Measurements from ENCODE around the gene MOAP1. TPM values are rescaled to one million over a fixed set of nuclear protein-coding genes. Genes with fewer than 3 reads are reported as not detected.

MOAP1 gene
- total and polyA plus RNA-seq, 2 of the 8 experiments (the other 6 are each of a cell fraction or from before 2014, with no cell fraction given), result 18.3 to 20.1 TPM

DNA sequence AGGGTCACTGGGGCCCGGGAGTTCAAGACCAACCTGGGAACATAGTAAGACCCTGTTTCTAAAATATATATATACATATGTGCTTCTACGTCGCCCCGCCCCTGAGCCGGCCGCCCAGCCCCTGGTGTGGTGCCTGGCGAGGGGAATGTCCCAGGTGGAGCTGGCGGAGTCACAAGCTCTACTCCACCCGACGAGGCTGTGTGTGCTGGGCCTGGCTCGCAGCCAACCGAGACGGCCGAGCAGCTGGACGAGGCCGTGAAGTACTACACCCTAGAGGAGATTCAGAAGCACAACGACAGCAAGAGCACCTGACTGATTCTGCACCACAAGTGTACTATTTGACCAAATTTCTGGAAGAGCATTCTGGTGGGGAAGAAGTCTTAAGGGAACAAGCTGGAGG, 46.8 kb downstream of the MOAP1 start:
- Histone ChIP-seq H3K79me2 (ENCODE audit: control insufficient read depth in 1 of 2, insufficient read depth in 2 of 2, low read length in 2 of 2) (no peaks in the 10 kb centered on the region), H3K4me2 (ENCODE audit: insufficient read depth in 1 of 2, low read depth in 2 of 2, low read length in 2 of 2) (no peak overlapping the region), H3K9ac (replicated peaks in 1 of 4; ENCODE audit: extremely low read depth in 1 of 4, low read depth in 3 of 4, low read length in 3 of 4) (no peak overlapping the region), H2BK120ac (replicated peaks; ENCODE audit: low read depth, low read length) (no peak overlapping the region), H3K23me2 (ENCODE audit: low read depth, low read length) (no peaks in the 10 kb centered on the region), H2BK15ac (ENCODE audit: low read length) (no peak overlapping the region), H3K4ac (replicated peaks; ENCODE audit: insufficient read length, low read depth, low read length) (no peak overlapping the region), H3K56ac (replicated peaks; ENCODE audit: insufficient read length, low read depth, low read length) (no peak overlapping the region), H4K91ac (replicated peaks; ENCODE audit: insufficient read length, low read length) (no peak overlapping the region), H2AFZ (ENCODE audit: low read length) (no peak overlapping the region), H3K79me1 (ENCODE audit: low read depth, low read length) (no peaks in the 10 kb centered on the region), H4K8ac (ENCODE audit: extremely low read depth, insufficient read depth, low read length) (no peak overlapping the region), H4K5ac (ENCODE audit: insufficient read length, low read depth, low read length) (no peak overlapping the region), H3K23ac (ENCODE audit: insufficient read length) (no peak overlapping the region), H3K14ac (ENCODE audit: insufficient read length) (no peak overlapping the region), H3K9me3 (ENCODE audit: insufficient read depth in 2 of 2, low read depth in 1 of 2, low read length in 1 of 2) (no peaks in the 10 kb centered on the region), H3K18ac (ENCODE audit: extremely low read depth, low read length) (no peak overlapping the region), H2BK20ac (ENCODE audit: low read length) (no peak overlapping the region), H2AK5ac (ENCODE audit: low read depth, low read length) (no peak overlapping the region), H3K36me3 (ENCODE audit: control insufficient read depth in 2 of 4, insufficient read depth in 4 of 4, low read length in 3 of 4) (no peaks in the 10 kb centered on the region), H2BK12ac (ENCODE audit: low read depth, low read length) (no peak overlapping the region), H3K4me3 (ENCODE audit: extremely low read depth in 1 of 4, insufficient read depth in 2 of 4, low read depth in 3 of 4, low read length in 4 of 4) (no peak overlapping the region), H3K27me3 (replicated peaks in 1 of 4; ENCODE audit: control insufficient read depth in 3 of 4, extremely low read depth in 1 of 4, insufficient read depth in 3 of 4, low read length in 3 of 4) (no peaks in the 10 kb centered on the region), H3K27ac (ENCODE audit: low read depth, low read length) (no peak overlapping the region), H4K20me1 (replicated peaks in 1 of 2; ENCODE audit: control insufficient read depth in 1 of 2, insufficient read depth in 2 of 2, low read length in 2 of 2) (no peaks in the 10 kb centered on the region), H2BK5ac (ENCODE audit: low read depth, low read length) (no peak overlapping the region), H3K4me1 (replicated peaks in 1 of 4; ENCODE audit: control insufficient read depth in 3 of 4, insufficient read depth in 4 of 4, low read length in 3 of 4) (no peaks in the 10 kb centered on the region)
- CTCF ChIA-PET (ENCODE audit: partially characterized antibody), result interaction anchor here (0.5 to 7.8 kb wide), 13 partner anchors 11 to 1082 kb away, joined by 3 to 68 read pairs (median 4); partner anchors contain the start of gene ITPK1
- POLR2A ChIA-PET (ENCODE audit: partially characterized antibody), result interaction anchor here (0.6 to 0.9 kb wide), 3 partner anchors 24 to 71 kb away, joined by 3 to 4 read pairs (median 3); no protein-coding TSS in a partner anchor
- WGBS, 2 experiments (ENCODE audit: extremely low coverage in 1 of 2, insufficient coverage in 1 of 2, insufficient read length in 1 of 2, insufficient replicate concordance in 2 of 2, low coverage in 1 of 2, low lambda C conversion rate in 2 of 2, missing lambda C conversion rate in 1 of 2), result 91% methylated on average over 12 of the region's 17 CpGs; no CpG with 5 or more reads in 1 of the 2 experiments
- no peak for DNase-seq (ENCODE audit: low read depth in 1 of 2, low spot score in 2 of 2)
- no peak for FAIRE-seq
- TF ChIP-seq NANOG (IDR thresholded peaks at IDR 0.05; ENCODE audit: insufficient read depth, low read depth, low read length, poor library complexity, severe bottlenecking) (no peak), SP2 (IDR thresholded peaks at IDR 0.05; ENCODE audit: low read length) (no peak), SP1 (IDR thresholded peaks at IDR 0.05; ENCODE audit: low read depth, low read length) (no peak), ASH2L (IDR thresholded peaks at IDR 0.05; ENCODE audit: low read length) (no peak), TCF12 (IDR thresholded peaks at IDR 0.05; ENCODE audit: low read depth, low read length) (no peak), RAD21 (IDR thresholded peaks at IDR 0.05 in 1 of 2, conservative IDR thresholded peaks at IDR 0.05 in 1 of 2; ENCODE audit: low read depth in 2 of 2, low read length in 2 of 2) (peak in 1 of 2 experiments; percentile 33; a peak in 2 of 4 replicates), PHF8 (conservative IDR thresholded peaks at IDR 0.05; ENCODE audit: low read depth, low read length) (no peak), CBX5 (IDR thresholded peaks at IDR 0.05; ENCODE audit: low read depth, low read length) (no peak), EP300 (IDR thresholded peaks at IDR 0.05; ENCODE audit: borderline replicate concordance in 1 of 2, low read depth in 2 of 2, low read length in 2 of 2) (no peak), RFX5 (IDR thresholded peaks at IDR 0.05; ENCODE audit: borderline replicate concordance, low read depth, low read length) (no peak)
- TF ChIP-seq, protein P1, sequence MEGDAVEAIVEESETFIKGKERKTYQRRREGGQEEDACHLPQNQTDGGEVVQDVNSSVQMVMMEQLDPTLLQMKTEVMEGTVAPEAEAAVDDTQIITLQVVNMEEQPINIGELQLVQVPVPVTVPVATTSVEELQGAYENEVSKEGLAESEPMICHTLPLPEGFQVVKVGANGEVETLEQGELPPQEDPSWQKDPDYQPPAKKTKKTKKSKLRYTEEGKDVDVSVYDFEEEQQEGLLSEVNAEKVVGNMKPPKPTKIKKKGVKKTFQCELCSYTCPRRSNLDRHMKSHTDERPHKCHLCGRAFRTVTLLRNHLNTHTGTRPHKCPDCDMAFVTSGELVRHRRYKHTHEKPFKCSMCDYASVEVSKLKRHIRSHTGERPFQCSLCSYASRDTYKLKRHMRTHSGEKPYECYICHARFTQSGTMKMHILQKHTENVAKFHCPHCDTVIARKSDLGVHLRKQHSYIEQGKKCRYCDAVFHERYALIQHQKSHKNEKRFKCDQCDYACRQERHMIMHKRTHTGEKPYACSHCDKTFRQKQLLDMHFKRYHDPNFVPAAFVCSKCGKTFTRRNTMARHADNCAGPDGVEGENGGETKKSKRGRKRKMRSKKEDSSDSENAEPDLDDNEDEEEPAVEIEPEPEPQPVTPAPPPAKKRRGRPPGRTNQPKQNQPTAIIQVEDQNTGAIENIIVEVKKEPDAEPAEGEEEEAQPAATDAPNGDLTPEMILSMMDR (IDR thresholded peaks at IDR 0.05; ENCODE audit: control extremely low read depth in 1 of 3, insufficient read depth in 1 of 3, low read depth in 1 of 3, low read length in 3 of 3), result peak in 2 of 3 experiments; percentile 18 to 24; a peak in 2 of 4 replicates
